Daoy (cell line): Measurements from ENCODE around the gene CHD9. TPM values are rescaled to one million over a fixed set of nuclear protein-coding genes. Genes with fewer than 3 reads are reported as not detected.
"Not testable (repeated sequence)": the region's sequence is repeated elsewhere in the genome, so short reads cannot be mapped to it uniquely, and the experiment has no call there.

ENCODE experiments used
- DNase-seq: peaks from one replicate; pipeline ENCODE4 v3.0.0-alpha.2; 2015; ENCODE audit warnings: low read depth
- total RNA-seq: library from RNA; depleted of rRNA; stranded (reverse); fragments of >200 nt; shearing (Covaris generic); gene quantifications from 2 replicates; pipeline ENCODE4 v1.2.3, GENCODE V29; 2014

CHD9 gene
- total RNA-seq, 1 experiment from 2014 or later, result 12.0 TPM

DNA sequence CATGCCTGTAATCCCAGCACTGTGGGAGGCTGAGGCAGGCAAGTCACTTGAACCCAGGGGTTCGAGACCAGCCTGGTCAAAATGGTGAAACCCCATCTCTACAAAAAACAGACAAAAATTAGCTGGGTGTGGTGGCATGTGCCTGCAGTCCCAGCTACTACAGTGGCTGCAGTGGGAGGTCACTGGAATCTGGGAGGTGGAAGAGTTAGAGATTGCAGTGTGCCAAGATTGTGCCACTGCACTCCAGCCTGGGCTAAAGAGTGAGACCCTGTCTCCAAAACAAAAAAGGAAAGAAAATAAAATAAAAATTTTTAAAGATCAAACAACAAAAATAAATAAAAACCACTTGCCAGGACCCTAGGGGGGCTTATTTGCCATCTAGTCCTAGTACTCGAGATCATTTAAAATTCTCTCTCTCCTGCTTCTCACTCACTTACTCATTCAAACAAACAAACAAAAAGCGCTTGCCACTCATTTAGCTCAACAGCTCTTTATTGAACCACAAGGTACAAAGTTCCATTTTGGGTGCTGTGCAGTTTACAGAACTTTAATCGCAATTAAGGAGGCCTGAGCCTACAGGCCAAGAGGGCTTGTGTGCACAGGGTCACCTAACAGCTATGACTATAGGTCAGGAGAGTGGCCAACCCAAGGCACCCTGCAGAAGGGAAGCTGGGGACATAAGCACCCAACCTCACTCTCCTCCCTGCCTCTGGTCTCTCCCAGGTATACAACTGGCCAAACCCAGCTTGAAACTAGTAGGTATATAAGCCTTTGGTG, 6.5 kb upstream of the CHD9 start:
- no peak for DNase-seq

DNA sequence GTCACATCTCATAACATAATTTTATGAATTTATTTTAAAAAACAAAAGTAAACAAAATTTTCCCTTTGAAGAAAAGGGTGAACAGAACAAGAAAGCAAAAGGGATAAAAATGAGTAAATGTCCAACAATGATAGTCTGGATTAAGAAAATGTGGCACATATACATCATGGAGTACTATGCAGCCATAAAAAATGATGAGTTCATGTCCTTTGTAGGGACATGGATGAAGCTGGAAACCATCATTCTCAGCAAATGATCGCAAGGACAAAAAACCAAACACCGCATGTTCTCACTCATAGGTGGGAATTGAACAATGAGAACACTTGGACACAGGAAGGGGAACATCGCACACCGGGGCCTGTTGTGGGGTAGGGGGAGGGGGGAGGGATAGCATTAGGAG, 3.5 kb upstream of the CHD9 start:
- not testable (repeated sequence) for DNase-seq

DNA sequence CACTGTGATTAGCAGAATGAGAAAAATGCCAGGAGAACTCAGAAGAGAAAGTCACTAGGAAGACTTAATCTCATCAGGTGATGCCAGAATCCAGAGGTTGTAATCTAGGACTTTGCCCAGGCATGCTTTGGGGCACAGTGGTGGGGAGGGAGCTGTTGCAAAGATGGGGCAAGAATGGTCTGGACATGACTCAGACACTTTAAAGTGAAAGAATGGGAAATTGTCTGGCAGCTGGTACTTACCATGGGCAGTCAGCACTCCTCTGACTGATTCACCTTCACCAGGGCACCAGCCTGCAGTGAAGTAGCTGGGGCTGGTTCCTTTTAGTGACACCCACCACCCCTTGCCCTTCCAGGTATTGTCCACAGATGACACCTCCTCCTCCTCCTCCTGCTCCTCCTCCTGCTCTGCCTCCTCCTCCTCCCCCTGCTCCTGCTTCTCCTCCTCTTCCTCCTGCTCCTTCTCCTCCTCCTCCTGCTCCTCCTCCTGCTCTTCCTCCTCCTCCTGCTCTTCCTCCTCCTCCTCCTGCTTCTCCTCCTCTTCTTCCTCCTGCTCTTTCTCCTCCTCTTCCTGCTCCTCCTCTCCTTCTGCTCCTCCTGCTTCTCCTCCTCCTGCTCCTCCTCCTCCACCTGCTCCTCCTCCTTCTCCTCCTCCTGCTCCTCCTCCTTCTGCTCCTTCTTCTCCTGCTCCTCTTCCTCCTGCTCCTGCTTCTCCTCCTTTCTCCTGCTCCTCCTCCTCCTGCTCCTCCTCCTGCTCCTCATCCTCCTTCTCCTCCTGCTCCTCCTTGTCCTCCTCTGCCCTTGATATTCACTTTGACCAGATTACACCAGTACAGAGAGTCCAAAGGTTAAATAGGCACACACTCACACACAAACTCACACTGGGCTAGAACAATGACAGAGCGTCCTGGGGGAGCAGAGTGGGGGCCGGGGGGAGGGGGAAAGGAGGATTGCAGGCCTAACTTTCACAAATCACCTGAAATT, 2.0 kb upstream of the CHD9 start, which contains the start of gene CHD9NB:
TSS of gene CHD9NB (minus strand) at position 379 of the 983 bp plus-strand sequence. CDS start 8,739 bp downstream, outside the sequence.
- peak; percentile 69 for DNase-seq

DNA sequence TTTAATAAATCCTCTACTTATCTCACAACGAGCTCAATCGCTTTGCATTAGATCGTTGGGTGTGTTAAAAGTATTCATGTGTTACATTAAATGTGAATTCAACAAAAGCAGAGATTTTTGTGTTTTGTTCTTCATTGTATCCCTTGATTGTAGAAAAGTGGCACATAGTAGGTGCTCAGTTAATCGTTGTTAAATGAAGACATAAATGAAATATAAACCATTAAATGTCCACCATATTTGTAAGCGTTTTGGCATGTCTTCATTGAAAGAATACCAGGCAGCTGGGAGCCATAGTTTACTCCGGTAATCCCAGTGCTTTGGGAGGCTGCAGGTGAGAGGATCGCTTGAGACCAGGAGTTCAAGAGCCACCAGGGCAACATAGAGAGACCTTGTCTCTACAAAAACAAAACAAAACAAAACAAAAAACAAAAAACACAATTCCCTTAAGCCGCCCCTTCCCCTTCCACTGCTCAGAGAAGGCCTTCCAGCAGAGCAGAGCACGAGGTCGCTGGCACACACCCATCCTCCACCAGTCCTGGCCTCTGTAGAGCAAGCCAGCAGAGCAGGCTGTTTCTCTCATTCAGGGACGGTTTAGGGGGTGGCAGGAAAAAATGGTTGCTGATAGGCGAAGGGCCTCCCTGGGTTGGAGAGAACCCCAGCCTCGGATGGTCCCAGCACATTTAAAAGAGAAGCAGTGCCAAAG, 673 bp upstream of the CHD9 start:
- DNase-seq, result peak; percentile 9

DNA sequence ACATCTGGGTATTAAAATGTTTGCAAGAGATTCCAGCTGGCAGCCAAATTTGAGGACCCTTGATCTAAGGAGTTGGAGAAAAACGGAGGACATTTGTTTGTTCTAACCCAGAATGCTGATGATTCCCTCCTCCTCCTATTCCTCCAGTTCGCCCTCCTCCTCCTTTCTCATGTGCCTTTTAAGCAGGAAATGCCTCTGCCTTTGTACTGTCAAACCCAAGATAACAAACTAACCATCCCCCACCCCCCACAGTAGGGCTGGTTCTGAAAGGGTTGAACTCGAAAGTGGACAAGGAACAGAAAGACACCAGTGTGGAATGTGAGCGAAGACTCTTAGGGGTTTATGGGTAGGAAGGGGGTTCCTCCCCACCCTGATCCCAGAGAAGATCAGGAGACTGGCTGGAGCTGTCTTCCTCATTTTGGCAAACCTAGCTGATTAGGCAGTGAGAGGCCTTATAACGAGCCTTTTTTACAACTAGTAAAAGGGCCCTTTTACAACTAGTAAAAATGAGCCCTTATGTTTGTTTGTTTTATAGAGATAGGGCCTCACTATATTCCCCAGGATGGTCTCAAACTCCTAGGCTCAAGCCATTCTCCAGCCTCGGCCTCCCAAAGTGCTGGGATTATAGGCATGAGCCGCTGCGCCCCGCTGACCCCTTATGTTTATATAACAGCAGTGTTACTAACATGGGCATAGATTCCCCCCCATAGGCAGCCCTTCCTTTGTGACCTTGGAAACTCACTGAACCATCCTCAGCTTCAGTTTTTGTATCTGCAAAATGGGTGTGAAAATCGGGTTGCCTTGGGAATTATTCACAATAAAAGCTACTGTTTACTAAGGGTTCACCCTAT, 975 bp downstream of the CHD9 start:
- peak; percentile 56 for DNase-seq

DNA sequence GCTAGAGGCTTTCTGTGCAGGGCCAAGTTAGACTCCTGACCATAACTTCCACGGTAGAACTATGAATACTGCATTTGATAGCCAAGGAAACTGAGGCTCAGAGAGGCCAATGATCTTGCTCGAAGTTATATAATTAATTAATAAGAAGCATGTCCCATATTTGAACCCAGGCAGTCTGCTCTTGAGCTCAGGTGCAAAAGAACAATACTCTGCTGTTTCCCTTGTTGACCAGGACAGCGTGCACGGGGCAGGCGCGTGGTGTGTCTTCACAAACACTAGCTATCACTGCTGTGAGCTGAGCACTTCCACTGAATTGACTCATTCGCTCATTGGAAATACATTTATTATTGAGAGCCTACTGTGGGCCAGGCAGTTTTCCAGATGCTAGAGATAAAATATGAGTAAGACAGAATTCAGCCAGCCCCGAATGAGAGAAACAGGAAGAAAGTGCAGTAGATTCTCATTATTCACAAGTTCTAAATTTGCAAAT, 1.6 kb downstream of the CHD9 start:
- peak; percentile 12 for DNase-seq

DNA sequence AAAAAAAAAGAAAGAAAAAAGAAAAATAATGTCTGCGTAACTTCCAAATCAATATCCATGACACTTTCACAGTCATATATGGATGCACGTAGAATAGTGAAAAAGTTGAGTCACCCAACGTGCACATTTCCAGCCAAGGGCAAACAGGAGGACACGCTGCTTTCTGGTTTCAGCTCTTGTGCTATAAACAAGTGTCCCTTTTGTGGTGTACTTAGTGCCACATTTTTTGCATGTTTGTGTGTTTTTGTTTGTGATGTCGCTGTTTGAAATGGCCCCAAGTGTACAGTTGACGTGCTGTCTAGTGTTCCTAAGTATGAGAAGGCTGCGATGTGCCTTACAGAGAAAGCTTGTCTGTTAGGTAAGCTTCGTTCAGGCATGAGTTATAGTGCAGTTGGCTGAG, 2.9 kb downstream of the CHD9 start:
- DNase-seq, result no peak

DNA sequence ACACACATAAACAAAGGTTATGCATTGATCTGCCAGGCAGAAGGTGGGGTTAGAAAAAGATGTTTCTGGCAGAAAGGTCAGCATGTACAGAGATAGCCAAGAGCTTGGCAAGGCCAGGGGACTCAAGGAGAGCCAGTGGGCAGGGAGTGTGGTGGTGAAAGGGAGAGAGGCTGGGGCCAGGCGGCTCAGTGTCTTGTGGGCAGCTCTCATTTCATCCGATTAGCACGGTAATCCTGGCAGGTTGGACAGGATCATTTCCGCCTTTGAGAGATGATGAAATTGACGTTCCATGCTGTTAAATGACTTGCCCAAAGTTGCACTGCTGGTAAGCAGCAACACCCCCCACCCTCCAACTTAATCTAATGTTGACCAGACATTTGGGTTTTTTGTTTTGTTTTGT, 3.6 kb downstream of the CHD9 start:
- DNase-seq, result no peak

DNA sequence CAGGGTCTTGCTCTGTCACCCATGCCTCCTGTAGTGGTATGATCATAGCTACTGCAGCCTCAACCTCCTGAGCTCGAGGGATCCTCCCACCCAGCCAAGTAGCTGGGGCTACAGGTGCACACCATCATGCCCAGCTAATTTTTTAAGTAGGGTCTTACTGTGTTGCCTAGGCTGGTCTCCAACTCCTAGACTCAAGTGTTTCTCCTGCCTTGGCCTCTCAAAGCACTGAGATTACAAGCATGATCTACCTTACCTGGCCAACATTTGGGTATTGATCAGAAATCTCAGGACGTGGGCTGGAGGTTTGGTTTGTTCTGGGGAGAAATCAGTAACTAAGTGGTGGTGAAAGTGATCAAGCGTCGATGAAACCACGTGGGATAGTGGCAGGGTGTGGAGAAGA, 4.1 kb downstream of the CHD9 start:
- no peak for DNase-seq

DNA sequence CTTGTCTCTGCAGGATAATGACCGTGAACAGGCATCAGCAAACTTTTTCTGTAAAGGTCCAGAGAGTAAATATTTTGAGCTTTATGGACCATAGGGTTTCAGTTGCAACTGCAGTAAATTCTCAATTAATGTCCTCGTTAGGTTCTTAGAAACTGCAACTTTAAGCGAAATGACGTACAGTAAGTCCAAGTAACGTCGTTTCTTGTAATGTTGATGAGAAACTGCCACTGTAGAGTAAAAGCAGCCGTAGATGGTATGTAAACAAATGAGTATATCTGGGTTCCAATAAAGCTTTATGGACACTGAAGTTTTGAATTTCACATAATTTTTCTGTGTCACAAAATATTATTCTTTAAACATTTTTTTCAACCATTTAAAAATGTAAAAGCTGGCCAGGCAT, 4.9 kb downstream of the CHD9 start:
- no peak for DNase-seq

DNA sequence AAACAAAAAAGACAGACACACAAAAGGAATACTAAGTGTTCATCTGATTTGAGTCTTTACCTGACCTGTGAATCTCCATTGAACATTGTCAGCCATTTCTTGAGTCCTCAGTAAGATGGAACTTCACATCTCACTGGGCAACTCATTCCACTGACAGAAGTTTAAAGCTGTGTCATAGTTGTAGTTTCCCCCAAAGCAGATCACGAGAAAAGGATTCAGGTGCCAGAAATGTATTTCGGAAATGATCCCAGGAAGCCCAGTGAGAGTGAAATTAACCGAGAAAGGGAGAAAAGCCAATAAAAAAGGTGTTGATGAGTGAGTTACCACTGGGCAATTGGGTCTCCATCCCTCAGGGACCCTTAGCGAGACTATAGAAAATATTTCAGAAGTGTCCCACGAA, 6.5 kb downstream of the CHD9 start:
- DNase-seq, result no peak

DNA sequence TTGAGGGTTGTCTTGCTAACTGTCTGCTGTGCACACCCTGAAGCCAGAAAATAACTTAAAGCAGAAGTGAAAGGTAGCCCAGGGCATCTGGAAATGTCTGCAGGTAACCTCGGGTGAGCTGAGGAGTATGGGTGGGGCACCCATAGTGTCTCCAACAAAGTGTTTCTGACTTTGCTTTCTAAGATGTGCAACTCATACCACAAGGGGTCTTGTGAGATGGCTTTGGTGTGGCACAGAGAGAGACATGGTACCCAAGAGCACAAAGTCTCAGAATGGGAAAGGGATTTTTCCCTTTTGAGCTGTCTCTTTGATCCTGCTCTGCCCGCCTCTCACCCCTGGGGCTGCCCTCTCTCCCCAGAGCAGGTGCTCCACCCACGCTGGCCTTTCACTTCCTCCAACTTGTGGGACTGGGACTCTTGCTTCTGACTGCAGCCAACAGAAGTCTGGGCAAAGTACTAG, 6.9 kb downstream of the CHD9 start:
- no peak for DNase-seq

DNA sequence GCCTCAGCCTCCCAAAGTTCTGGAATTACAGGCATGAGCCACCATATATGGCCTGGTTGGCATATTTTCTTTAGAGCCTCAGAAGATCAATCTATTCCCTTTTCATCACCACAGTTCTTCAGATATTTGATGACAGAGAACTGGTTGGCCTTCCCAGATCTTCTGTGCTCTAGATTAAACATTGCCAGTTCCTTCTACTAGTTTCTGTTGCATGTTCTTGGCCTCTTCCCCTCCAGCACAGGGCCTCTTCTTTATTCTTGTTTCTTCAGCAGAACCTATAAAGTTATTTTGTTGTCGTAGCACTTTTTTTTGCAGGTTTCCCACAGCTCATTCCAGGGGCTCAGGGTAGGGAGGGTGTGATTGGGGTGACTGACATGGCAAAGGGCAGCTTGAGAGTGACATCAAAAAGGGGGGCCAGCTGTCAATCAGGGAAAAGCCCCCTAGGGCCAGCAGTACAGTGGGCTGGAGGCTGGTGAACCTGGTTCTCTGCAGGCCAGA, 9.3 kb downstream of the CHD9 start:
- DNase-seq, result no peak

DNA sequence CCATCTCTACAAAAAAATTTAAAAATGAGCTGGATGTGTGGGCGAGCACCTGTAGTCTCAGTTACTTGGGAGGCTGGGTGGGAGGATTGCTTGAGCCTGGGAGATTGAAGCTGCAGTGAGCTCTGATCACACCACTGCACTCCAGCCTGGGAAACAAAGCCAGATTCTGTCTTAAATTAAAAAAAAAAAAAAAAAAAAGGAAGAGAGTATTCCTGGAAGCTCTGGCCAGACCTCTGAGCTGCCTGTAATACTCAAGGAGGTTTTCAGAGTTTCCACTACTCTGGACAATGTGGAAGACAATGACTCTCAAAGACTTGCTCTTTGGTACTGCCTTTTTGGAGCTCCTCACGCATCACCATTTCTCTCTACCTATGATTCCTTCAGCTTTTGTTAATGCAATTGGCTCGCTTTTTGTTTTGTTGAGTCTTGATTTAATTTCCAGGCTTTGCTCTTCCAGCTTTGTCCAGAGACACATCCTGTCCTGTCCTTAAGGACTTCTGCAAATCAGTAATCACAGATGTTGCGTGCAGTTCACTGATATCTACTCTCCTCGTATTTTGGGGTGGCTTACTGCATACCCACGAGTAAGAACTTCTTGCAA, 10.8 kb downstream of the CHD9 start:
- no peak for DNase-seq

DNA sequence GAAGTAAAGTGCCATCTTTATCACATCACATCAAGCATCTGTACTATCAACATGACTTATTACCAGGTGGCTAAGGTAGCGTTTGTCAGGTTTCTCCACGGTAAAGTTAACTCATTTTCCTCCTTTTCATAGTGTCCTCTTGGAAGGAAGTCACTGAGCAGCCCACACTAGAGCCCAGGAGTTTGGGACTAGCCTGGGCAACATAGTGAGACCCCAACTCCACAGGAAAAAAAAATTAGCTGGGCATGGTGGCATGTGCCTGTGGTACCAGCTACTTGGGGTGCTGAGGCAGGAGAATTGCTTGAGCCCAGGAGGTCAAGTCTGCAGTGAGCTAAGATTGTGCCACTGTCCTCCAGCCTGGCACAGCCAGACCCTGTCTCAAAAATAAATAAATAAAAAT, 12.9 kb downstream of the CHD9 start:
- no peak for DNase-seq

DNA sequence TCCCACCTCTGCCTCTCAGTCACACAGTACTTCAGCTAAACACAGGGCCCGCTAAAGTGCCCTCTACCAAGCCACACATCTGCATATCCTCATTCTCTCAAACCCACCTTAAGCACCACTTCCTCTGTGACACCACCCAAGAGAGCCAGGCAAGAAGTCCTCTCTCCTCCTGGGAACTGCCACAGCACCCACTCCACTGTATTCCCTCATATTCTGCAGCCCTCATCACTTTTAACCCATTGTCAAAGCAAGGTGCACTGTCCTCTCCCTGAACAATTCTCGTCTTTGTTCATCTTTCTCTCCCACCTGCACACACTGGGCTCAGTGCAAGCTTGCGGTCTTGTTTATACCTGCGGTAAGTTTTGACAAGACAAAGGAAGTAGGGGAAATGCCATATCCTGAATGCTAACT, 13.6 kb downstream of the CHD9 start:
- DNase-seq, result no peak

DNA sequence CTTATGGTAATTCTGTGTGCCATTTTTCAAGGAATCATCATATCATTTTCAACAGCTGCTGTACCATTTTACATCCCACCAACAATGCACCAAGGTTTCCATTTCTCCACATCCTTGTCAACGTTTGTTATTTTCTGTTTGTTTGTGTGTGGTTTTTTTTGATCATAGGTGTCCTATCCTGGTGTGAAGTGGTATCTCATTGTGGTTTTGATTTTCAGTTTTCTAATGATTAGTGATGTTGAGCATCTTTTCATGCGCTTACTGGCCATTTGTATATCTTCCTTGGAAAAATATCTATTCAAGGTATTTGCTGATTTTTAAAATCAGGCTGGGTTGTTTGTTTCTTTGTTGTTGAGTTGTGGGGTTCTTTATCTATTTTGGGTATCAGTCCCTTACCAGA, 15.0 kb downstream of the CHD9 start:
- DNase-seq, result no peak

DNA sequence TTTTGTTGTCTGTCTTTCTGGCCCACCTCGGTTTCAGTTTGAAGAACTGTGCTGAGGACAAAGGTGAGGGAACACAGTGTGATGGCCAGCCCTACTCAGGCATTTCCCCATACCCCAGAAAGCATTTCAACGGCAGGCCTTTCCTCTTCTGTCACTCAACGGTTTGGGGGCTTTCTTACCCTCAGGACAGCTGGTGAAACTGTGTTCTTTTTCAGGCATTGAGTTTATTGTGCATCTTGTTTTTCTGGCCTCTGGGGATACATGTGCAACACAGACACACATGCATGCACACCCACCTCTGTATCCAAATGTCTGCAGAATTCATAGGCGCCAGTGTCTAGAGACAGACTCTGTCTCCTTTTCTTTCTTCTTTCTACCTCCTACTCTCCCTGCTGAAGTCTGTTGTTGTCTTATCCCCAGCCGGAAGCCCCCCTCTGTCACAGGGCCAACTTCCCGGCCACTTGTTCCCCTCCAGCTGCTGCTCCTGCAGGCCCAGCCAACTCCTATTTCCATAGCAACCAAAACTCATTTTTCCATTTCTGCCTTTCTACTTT, 17.0 kb downstream of the CHD9 start:
- no peak for DNase-seq

DNA sequence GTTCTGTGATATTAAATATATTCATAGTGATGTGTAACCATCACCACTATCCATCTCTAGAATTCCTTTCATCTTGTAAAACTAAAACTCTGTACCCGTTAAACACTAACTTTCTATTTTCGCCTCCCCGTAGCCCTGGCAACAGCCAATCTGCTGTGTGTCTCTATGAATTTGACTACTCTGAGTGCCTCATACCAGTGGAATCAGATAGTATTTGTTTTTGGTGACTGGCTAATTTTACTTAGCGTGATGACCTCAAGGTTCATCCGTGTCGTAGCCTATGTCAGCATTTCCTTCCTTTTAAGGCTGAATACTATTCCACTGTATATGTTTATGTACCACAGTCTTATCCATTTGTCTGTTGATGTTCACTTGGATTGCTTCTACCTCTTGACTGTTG, 18.2 kb downstream of the CHD9 start:
- DNase-seq, result no peak

DNA sequence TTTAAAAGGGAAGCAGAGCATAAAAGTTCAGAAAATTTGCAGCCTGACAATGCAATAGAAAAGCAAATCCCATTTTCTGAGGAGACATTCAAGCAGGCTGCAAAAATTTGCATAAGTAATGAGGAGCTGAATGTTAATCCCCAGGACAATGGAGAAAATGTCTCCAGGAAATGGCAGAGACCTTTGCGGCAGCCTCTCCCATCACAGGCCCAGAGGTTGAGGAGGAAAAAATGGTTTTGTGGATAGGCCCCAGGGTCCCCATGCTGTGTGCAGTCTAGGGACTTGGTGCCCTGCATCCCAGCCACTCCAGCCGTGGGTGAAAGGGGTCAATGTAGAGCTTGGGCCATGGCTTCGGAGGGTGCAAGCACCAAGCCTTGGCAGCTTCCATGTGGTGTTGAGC, 19.5 kb downstream of the CHD9 start:
- not testable (repeated sequence) for DNase-seq
